OCI-LY7 (cell line): ENCODE results near the gene GPC1. TPM values are rescaled to one million over a fixed set of nuclear protein-coding genes. Genes with fewer than 3 reads are reported as not detected.

Experiments
- BruUV-seq: library from RNA; stranded (reverse); fragments of 400-500 nt; replicated peaks from 2 replicates; lab custom pipeline; 2021; lab: Mats Ljungman, UMichigan
- CTCF ChIA-PET: fragments of 300-600 bp; sonication (Branson Sonifier 250); formaldehyde crosslinking; loops from one replicate; lab custom pipeline; 2022; ENCODE audit warnings: antibody characterized with exemption; ENCODE audit not compliant: unreplicated experiment; lab: Charles Lee
- POLR2A ChIA-PET: fragments of 300-600 bp; sonication (Branson Sonifier 250); formaldehyde crosslinking; loops from one replicate; lab custom pipeline; 2022; ENCODE audit warnings: antibody characterized with exemption; lab: Charles Lee
- DNase-seq: peaks from one replicate; pipeline ENCODE4 v3.0.0-alpha.2; 2015; ENCODE audit warnings: low spot score
- H2AFZ ChIP-seq: fragments of 200-600 bp; sonication (generic), shearing (Covaris generic); 2 replicates; pipeline ENCODE4 v1.6.1; 2014; ENCODE audit warnings: mild to moderate bottlenecking, antibody characterized with exemption, low read length, moderate library complexity
- H3K27ac ChIP-seq: fragments of 200-600 bp; sonication (generic); 2 replicates; pipeline ENCODE4 v1.5.1; 2014; ENCODE audit warnings: mixed run types, low read depth, mild to moderate bottlenecking, moderate library complexity, low read length, inconsistent platforms; ENCODE audit not compliant: poor library complexity, severe bottlenecking
- H3K36me3 ChIP-seq: fragments of 200-600 bp; sonication (generic); 2 replicates; pipeline ENCODE4 v1.6.1; 2014; ENCODE audit warnings: mild to moderate bottlenecking, antibody characterized with exemption, low read length, moderate library complexity, mixed read lengths; ENCODE audit not compliant: insufficient read depth
- H3K4me1 ChIP-seq: fragments of 200-600 bp; sonication (generic); 2 replicates; pipeline ENCODE4 v1.5.1; 2014; ENCODE audit warnings: mild to moderate bottlenecking, low read length; ENCODE audit not compliant: insufficient read depth, poor library complexity, severe bottlenecking
- H3K4me2 ChIP-seq: fragments of 200-600 bp; sonication (generic); 2 replicates; pipeline ENCODE4 v1.6.1; 2014; ENCODE audit warnings: mild to moderate bottlenecking, low read length
- H3K4me3 ChIP-seq: fragments of 200-600 bp; sonication (generic); 2 replicates; pipeline ENCODE4 v1.5.1; 2014; ENCODE audit warnings: mild to moderate bottlenecking, low read depth, low read length; ENCODE audit not compliant: poor library complexity, severe bottlenecking
- H3K79me2 ChIP-seq: fragments of 200-600 bp; sonication (generic); 2 replicates; pipeline ENCODE4 v1.6.1; 2016; ENCODE audit warnings: low read depth, mild to moderate bottlenecking, low read length, moderate library complexity, mixed read lengths; ENCODE audit not compliant: insufficient read depth
- H3K9me2 ChIP-seq: fragments of 200-600 bp; sonication (generic); 2 replicates; pipeline ENCODE4 v1.6.1; 2016; ENCODE audit warnings: mild to moderate bottlenecking, low read length, mixed read lengths; ENCODE audit not compliant: insufficient read depth
- H3K9me3 ChIP-seq: fragments of 200-600 bp; sonication (generic); 2 replicates; pipeline ENCODE4 v1.6.1; 2014; ENCODE audit warnings: mild to moderate bottlenecking, mixed run types, low read length, mixed read lengths
- H4K20me1 ChIP-seq: fragments of 200-600 bp; sonication (generic); 2 replicates; pipeline ENCODE4 v1.6.1; 2014; ENCODE audit warnings: mild to moderate bottlenecking, antibody characterized with exemption, low read length, moderate library complexity, mixed read lengths; ENCODE audit not compliant: insufficient read depth
- EZH2phosphoT487 ChIP-seq: fragments of 200-600 bp; sonication (generic); IDR thresholded peaks from 2 replicates; pipeline ENCODE4 v1.6.1; 2018; ENCODE audit warnings: low read depth, borderline replicate concordance, mild to moderate bottlenecking, mixed run types, antibody characterized with exemption, low read length, moderate library complexity, mixed read lengths
- intact Hi-C: fragments of 100-400 bp; cut with micrococcal nuclease; formaldehyde crosslinking; loops from one replicate; pipeline ENCODE4 v1.10.0; 2022; ENCODE audit not compliant: unreplicated experiment
- total RNA-seq, 2 experiments: library from RNA; depleted of rRNA in 1 of 2; stranded (reverse); fragments of >200 nt in 1 of 2; shearing (Covaris generic) in 1 of 2; gene quantifications; 2 replicates each; pipeline ENCODE4 v1.2.3, GENCODE V29; 2014 to 2022
- TF ChIP-seq, protein P1 (sequence below): fragments of 200-600 bp; sonication (generic); conservative IDR thresholded peaks from 2 replicates; pipeline ENCODE4 v1.5.1; 2014; ENCODE audit warnings: mild to moderate bottlenecking, antibody characterized with exemption, low read length, moderate library complexity, mixed read lengths

Gene GPC1
- total RNA-seq, 2 experiments from 2014 or later = 2.4 to 4.0 TPM

DNA sequence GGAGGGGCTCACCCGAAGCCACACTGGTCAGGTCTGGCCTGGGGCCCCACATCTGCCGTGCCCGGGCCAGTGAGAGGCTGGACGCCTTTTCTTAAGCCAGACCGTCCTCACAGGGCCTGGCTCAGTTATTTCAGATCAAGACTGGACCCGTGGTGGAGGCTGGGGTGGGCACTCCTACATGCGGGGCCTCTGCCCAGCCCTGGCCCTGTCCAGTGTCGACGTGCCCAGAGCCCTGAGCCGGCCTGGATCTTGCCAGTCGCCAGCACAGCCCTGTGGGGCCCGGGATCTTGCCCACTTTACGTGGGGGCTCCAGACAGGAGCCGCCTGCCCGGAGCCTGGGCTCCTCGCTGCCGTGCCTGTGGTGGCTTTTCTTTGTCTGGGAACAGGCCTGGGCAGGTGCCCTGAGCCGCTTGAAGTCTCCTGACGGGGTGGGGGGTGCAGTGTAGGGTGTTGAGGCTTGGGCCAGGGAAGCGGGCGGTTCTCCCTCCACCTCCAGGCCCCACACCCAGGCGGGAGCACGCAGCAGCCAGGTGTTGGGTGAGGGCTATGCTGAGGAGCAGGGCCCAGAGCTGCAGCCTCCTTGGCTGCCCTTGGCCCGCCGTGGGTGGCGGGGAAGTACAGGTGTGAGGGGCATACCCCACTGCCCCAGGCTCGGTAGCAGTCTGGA is 6.0 kb downstream of the GPC1 start:
- Histone ChIP-seq H2AFZ (no peak overlapping the region), H3K4me3 (no peak overlapping the region), H3K36me3 (no peaks in the 10 kb centered on the region), H3K4me1 (no peaks in the 10 kb centered on the region), H3K27ac (no peak overlapping the region), H3K4me2 (no peak overlapping the region), H3K9me3 (no peaks in the 10 kb centered on the region), H4K20me1 (peaks cover 3% of the 10 kb centered on the region; the same call in 1 of the 2 replicates), H3K9me2 (no peaks in the 10 kb centered on the region), H3K79me2 (no peaks in the 10 kb centered on the region)
- DNase-seq = no peak
- TF ChIP-seq EZH2phosphoT487 = no peak
- TF ChIP-seq, protein P1, sequence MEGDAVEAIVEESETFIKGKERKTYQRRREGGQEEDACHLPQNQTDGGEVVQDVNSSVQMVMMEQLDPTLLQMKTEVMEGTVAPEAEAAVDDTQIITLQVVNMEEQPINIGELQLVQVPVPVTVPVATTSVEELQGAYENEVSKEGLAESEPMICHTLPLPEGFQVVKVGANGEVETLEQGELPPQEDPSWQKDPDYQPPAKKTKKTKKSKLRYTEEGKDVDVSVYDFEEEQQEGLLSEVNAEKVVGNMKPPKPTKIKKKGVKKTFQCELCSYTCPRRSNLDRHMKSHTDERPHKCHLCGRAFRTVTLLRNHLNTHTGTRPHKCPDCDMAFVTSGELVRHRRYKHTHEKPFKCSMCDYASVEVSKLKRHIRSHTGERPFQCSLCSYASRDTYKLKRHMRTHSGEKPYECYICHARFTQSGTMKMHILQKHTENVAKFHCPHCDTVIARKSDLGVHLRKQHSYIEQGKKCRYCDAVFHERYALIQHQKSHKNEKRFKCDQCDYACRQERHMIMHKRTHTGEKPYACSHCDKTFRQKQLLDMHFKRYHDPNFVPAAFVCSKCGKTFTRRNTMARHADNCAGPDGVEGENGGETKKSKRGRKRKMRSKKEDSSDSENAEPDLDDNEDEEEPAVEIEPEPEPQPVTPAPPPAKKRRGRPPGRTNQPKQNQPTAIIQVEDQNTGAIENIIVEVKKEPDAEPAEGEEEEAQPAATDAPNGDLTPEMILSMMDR = no peak
- BruUV-seq = no TSS peak
- ChIA-PET POLR2A (no interaction called here), CTCF (no interaction called here)
- intact Hi-C loops = no loop called here

DNA sequence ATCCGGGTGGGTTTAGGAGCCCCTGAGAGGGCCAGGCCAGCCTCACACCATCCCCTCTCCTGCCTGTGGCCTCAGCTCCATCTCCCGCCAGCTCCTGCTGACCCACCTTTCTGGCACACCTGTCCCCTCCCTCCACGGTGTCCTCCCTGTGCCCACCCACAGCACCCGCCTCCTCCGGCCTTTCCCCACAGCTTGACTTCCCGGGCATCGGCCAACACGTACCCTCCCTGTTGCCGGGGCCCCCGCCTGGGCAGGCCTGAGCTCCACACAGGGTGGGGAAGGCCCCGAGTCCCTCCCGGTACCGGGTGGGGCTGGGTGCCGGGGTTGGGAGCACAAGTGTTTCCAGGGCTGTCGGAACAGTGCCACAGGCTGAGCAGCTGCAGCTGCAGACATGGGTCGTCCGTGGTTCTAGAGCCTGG is 6.5 kb downstream of the GPC1 start:
- Histone ChIP-seq H3K27ac (no peak overlapping the region), H3K9me2 (no peaks in the 10 kb centered on the region), H3K4me3 (no peak overlapping the region), H3K36me3 (no peaks in the 10 kb centered on the region), H2AFZ (no peak overlapping the region), H4K20me1 (peaks cover 3% of the 10 kb centered on the region; the same call in 1 of the 2 replicates), H3K4me2 (no peak overlapping the region), H3K79me2 (no peaks in the 10 kb centered on the region), H3K4me1 (no peaks in the 10 kb centered on the region), H3K9me3 (no peaks in the 10 kb centered on the region)
- ChIA-PET POLR2A (no interaction called here), CTCF (no interaction called here)
- DNase-seq = no peak
- intact Hi-C loops = no loop called here
- no TSS peak for BruUV-seq
- TF ChIP-seq, protein P1 = no peak
- no peak for TF ChIP-seq EZH2phosphoT487

DNA sequence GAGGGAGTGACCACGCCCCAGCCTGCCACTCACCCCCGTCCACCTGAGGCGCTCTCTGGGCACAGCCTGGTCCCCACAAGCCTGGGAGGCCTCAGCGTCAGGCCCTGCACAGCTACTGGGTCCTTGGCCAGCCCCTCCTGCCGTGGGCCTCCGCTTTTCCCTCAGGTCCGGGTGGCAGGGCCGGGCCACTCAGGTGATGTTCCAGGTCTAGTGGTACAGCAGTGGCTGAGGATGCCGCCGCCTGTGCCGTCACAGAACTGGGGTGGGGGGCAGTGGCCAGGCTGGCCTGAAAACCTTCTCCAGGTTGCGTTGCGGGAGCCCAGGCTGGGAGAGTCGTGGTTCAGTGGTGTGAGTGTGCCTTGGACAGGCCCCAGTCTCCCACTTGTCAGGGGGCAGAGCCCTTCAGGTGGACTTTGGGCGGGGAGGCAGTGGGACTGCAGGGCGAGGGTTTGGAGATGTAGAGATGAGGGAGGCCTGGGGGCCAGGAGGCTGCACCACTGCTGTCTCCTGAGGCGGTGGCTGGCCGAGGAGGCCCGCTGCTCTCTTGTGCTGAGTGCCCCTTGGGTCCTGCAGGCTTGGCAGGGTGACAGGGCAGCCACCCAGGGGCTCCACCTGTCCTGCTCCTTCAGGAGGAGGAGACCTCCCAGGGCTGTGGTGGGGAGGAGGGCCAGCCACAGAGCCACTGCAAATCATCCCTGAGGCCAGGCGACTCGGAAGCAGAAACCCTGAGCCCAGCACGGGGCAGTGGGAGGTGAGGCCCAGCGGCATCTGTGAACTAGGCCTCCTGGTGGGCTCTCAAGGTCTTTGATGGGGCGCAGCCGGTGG is 7.6 kb downstream of the GPC1 start:
- intact Hi-C loops = no loop called here
- H3K4me3 ChIP-seq = no peak overlapping the region
- H3K27ac ChIP-seq = no peak overlapping the region
- no peaks in the 10 kb centered on the region for H3K4me1 ChIP-seq
- no peak overlapping the region for H3K4me2 ChIP-seq
- no peaks in the 10 kb centered on the region for H3K36me3 ChIP-seq
- CTCF ChIA-PET = no interaction called here
- H4K20me1 ChIP-seq = peaks cover 1% of the 10 kb centered on the region; the same call in 1 of the 2 replicates
- POLR2A ChIA-PET = no interaction called here
- DNase-seq = no peak
- H3K79me2 ChIP-seq = no peaks in the 10 kb centered on the region
- no TSS peak for BruUV-seq
- H3K9me3 ChIP-seq = no peaks in the 10 kb centered on the region
- H3K9me2 ChIP-seq = no peaks in the 10 kb centered on the region
- TF ChIP-seq, protein P1 = no peak
- no peak overlapping the region for H2AFZ ChIP-seq
